Liver (tissue), 9 donors: Measurements from ENCODE around the gene ADA. TPM values are rescaled to one million over a fixed set of nuclear protein-coding genes. Genes with fewer than 3 reads are reported as not detected.

Source experiments
- DNase-seq: peaks from one replicate; pipeline ENCODE4 v3.0.0-alpha.2; 2017; ENCODE audit warnings: low spot score
- H3K27ac ChIP-seq, 2 donors: one replicate each; pipeline ENCODE4 v1.7.0; 2013; ENCODE audit warnings: inconsistent platforms in 2 of 2, low read length in 2 of 2, control low read depth in 1 of 2, low read depth in 1 of 2, mild to moderate bottlenecking in 1 of 2
- H3K27me3 ChIP-seq, 4 donors: one replicate each; pipeline versions ENCODE4 v1.6.1 to v1.7.0; 2013; ENCODE audit warnings: low read length in 3 of 4, inconsistent platforms in 1 of 4, mild to moderate bottlenecking in 1 of 4, moderate library complexity in 1 of 4; ENCODE audit not compliant: control insufficient read depth in 4 of 4, insufficient read depth in 4 of 4
- H3K36me3 ChIP-seq, 4 donors: one replicate each; pipeline versions ENCODE4 v1.6.1 to v1.7.0; 2013; ENCODE audit warnings: low read length in 3 of 4, mild to moderate bottlenecking in 3 of 4, low read depth in 1 of 4, moderate library complexity in 1 of 4; ENCODE audit not compliant: control insufficient read depth in 4 of 4, insufficient read depth in 3 of 4
- H3K4me1 ChIP-seq, 4 donors: one replicate each; pipeline versions ENCODE4 v1.6.1 to v1.7.0; 2013; ENCODE audit warnings: low read length in 3 of 4, mild to moderate bottlenecking in 3 of 4, moderate library complexity in 1 of 4; ENCODE audit not compliant: control insufficient read depth in 4 of 4, insufficient read depth in 4 of 4
- H3K4me3 ChIP-seq, 3 donors: one replicate each; pipeline versions ENCODE4 v1.6.1 to v1.7.0; 2013; ENCODE audit warnings: low read length in 3 of 3, control low read depth in 1 of 3, low read depth in 1 of 3, mild to moderate bottlenecking in 1 of 3
- H3K9ac ChIP-seq, 2 donors: one replicate each; pipeline ENCODE4 v1.7.0; 2013; ENCODE audit warnings: low read length in 2 of 2, mild to moderate bottlenecking in 2 of 2, moderate library complexity in 2 of 2, control low read depth in 1 of 2, low read depth in 1 of 2
- H3K9me3 ChIP-seq, 4 donors: one replicate each; pipeline versions ENCODE4 v1.6.1 to v1.7.0; 2013; ENCODE audit warnings: low read length in 3 of 4; ENCODE audit not compliant: control insufficient read depth in 4 of 4
- EGR1 ChIP-seq, 2 donors: IDR thresholded peaks; 2 replicates each; pipeline ENCODE4 v1.6.1; 2016 to 2018; ENCODE audit warnings: antibody characterized with exemption in 2 of 2, low read depth in 2 of 2
- FOXA1 ChIP-seq: IDR thresholded peaks from 2 replicates; pipeline ENCODE4 v1.6.1; 2016; ENCODE audit warnings: antibody characterized with exemption
- FOXA2 ChIP-seq: IDR thresholded peaks from 2 replicates; pipeline ENCODE4 v1.6.1; 2016; ENCODE audit warnings: antibody characterized with exemption
- GABPA ChIP-seq, 2 donors: IDR thresholded peaks in 1 of 2; conservative IDR thresholded peaks in 1 of 2; 2 replicates each; pipeline ENCODE4 v1.6.1; 2016; ENCODE audit warnings: antibody characterized with exemption in 2 of 2, mild to moderate bottlenecking in 1 of 2, moderate library complexity in 1 of 2
- HNF4A ChIP-seq, 2 donors: conservative IDR thresholded peaks; 2 replicates each; pipeline ENCODE4 v1.6.1; 2016; ENCODE audit warnings: antibody characterized with exemption in 2 of 2, mild to moderate bottlenecking in 2 of 2
- HNF4G ChIP-seq: IDR thresholded peaks from 2 replicates; pipeline ENCODE4 v1.6.1; 2016; ENCODE audit warnings: antibody characterized with exemption
- JUND ChIP-seq, 2 donors: IDR thresholded peaks; 2 replicates each; pipeline ENCODE4 v1.6.1; 2016; ENCODE audit warnings: antibody characterized with exemption in 2 of 2
- MAX ChIP-seq: IDR thresholded peaks from 2 replicates; pipeline ENCODE4 v1.6.1; 2016; ENCODE audit warnings: antibody characterized with exemption
- NR2F2 ChIP-seq: IDR thresholded peaks from 2 replicates; pipeline ENCODE4 v1.6.1; 2016; ENCODE audit warnings: antibody characterized with exemption
- RAD21 ChIP-seq, 2 donors: IDR thresholded peaks; 2 replicates each; pipeline ENCODE4 v1.6.1; 2016; ENCODE audit warnings: antibody characterized with exemption in 2 of 2, mild to moderate bottlenecking in 2 of 2
- REST ChIP-seq: IDR thresholded peaks from 2 replicates; pipeline ENCODE4 v1.6.1; 2016; ENCODE audit warnings: antibody characterized with exemption, mild to moderate bottlenecking
- RXRA ChIP-seq, 2 donors: IDR thresholded peaks; 2 replicates each; pipeline ENCODE4 v1.6.1; 2017 to 2018; ENCODE audit warnings: antibody characterized with exemption in 2 of 2, mild to moderate bottlenecking in 1 of 2
- SP1 ChIP-seq: IDR thresholded peaks from 2 replicates; pipeline ENCODE4 v1.6.1; 2018; ENCODE audit warnings: antibody characterized with exemption, mild to moderate bottlenecking
- TAF1 ChIP-seq: conservative IDR thresholded peaks from 2 replicates; pipeline ENCODE4 v1.6.1; 2016; ENCODE audit warnings: antibody characterized with exemption, mild to moderate bottlenecking
- YY1 ChIP-seq: IDR thresholded peaks from 2 replicates; pipeline ENCODE4 v1.6.1; 2016; ENCODE audit warnings: antibody characterized with exemption, mild to moderate bottlenecking
- WGBS: extraction: QIAGEN DNeasy Blood & Tissue Kit; methylation state at CpG from one replicate; pipeline ENCODE4 v1.1.7; 2013; 5-methylcytosine and 5-hydroxymethylcytosine counted together
- polyA plus RNA-seq, 2 donors: library from polyadenylated mRNA; stranded (reverse) in 1 of 2; unstranded in 1 of 2; fragments of 200-250 nt in 1 of 2; fragments of >200 nt in 1 of 2; fragmentation: Nextera tagmentation in 1 of 2; extraction: Ambion mirVana in 1 of 2; gene quantifications; one replicate each; pipeline versions ENCODE4 v1.2.1 to v1.2.3, GENCODE V29; 2013 to 2015
- total RNA-seq, 2 donors: library from RNA; depleted of rRNA; stranded (reverse); fragments of >200 nt; gene quantifications; one replicate each; pipeline ENCODE4 v1.2.3, GENCODE V29; 2014
- TF ChIP-seq, protein P1 (sequence below): IDR thresholded peaks from 2 replicates; pipeline ENCODE4 v1.6.1; 2016; ENCODE audit warnings: antibody characterized with exemption
- TF ChIP-seq, protein P2 (sequence below): IDR thresholded peaks from 2 replicates; pipeline ENCODE4 v1.6.1; 2016; ENCODE audit warnings: antibody characterized with exemption
- TF ChIP-seq, protein P3 (sequence below): fragments of 150-350 bp; IDR thresholded peaks from 2 replicates; pipeline ENCODE4 v1.5.1; 2017; ENCODE audit warnings: improper control_type of control experiment, low read depth, low read length; ENCODE audit not compliant: missing input control
- donor health status: healthy.
- donor health status: healthy.
- donor health status: healthy.
- donor health status: healthy.
- donor health status: healthy.

Gene ADA
- total and polyA plus RNA-seq, 4 donors = 2.9 to 7.7 (median 3.0) TPM

DNA sequence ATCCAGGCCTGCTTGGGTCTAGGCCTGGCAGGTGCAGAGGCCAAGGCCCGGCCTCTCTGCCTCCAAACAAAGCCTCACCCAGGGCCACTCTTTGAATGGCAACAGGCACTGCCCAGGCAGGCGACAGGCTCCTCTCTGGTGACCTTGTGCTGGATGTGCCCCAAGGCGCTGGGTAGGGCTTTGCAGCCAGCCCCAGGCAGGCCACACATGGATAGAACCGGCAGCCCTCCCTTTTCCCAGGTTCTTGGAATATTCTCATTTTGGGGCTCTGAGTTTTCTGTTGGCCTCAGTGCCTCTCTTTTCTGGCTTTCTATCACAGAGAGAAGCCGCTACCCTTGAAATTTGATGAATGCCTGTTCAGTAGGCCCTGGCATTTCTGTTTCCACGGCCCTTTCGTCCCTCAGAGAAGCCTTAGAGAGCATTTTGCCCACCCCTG lies 50.2 kb downstream of the ADA start:
- H3K4me1 ChIP-seq = peaks cover 7 to 21% (median 12%) of the 10 kb centered on the region in 4 donors
- TF ChIP-seq YY1 (no peak), NR2F2 (no peak), REST (no peak), MAX (no peak), FOXA2 (no peak), RAD21 (IDR thresholded peaks at IDR 0.05) (no peak), GABPA (IDR thresholded peaks at IDR 0.05 in 1 of 2, conservative IDR thresholded peaks at IDR 0.05 in 1 of 2) (no peak), HNF4G (no peak), TAF1 (no peak), FOXA1 (no peak), HNF4A (conservative IDR thresholded peaks at IDR 0.05) (no peak), EGR1 (IDR thresholded peaks at IDR 0.05; ENCODE audit: low read depth in 2 of 2) (no peak), RXRA (IDR thresholded peaks at IDR 0.05) (no peak), JUND (IDR thresholded peaks at IDR 0.05) (no peak)
- TF ChIP-seq, protein P1, sequence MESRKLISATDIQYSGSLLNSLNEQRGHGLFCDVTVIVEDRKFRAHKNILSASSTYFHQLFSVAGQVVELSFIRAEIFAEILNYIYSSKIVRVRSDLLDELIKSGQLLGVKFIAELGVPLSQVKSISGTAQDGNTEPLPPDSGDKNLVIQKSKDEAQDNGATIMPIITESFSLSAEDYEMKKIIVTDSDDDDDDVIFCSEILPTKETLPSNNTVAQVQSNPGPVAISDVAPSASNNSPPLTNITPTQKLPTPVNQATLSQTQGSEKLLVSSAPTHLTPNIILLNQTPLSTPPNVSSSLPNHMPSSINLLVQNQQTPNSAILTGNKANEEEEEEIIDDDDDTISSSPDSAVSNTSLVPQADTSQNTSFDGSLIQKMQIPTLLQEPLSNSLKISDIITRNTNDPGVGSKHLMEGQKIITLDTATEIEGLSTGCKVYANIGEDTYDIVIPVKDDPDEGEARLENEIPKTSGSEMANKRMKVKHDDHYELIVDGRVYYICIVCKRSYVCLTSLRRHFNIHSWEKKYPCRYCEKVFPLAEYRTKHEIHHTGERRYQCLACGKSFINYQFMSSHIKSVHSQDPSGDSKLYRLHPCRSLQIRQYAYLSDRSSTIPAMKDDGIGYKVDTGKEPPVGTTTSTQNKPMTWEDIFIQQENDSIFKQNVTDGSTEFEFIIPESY = no peak
- TF ChIP-seq, protein P2, sequence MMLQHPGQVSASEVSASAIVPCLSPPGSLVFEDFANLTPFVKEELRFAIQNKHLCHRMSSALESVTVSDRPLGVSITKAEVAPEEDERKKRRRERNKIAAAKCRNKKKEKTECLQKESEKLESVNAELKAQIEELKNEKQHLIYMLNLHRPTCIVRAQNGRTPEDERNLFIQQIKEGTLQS = no peak
- no peak overlapping the region for H3K4me3 ChIP-seq
- DNase-seq = no peak
- H3K9me3 ChIP-seq = no peaks in the 10 kb centered on the region
- no peaks in the 10 kb centered on the region for H3K27me3 ChIP-seq
- peaks cover 0 to 1% (median 0%) of the 10 kb centered on the region in 4 donors for H3K36me3 ChIP-seq
- no peak overlapping the region for H3K9ac ChIP-seq
- H3K27ac ChIP-seq = peak overlapping the region; percentile 26 to 51
- WGBS = 81% methylated on average over 7 of the region's 7 CpGs

DNA sequence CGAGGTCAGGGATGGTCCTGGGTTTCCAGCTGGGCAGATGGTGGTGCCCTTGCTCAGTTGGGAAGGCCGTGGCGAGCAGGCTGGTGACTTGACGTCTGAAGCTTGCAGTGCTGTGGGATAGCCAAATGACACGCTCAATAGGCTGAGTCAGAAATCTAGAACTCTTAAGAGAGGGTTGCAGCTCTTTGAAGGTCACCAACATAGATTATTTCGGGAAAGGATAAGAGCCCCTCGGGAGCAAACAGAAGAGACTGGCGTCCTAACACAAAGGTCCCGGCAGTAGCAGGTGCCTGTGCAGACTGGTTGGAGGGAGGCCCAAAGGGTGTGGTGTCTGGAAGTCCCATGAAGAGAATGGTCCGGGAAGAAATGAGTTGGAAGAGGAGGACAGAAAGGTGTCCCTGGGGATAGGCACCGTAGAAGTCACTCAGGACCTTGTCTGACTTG lies 50.7 kb downstream of the ADA start:
- no peak overlapping the region for H3K4me3 ChIP-seq

More for the DNA sequence above, 50.7 kb downstream of the ADA start:
- 87% methylated on average over 11 of the region's 11 CpGs for WGBS
- Histone ChIP-seq H3K27ac (peak overlapping the region; percentile 26 to 51), H3K9me3 (no peaks in the 10 kb centered on the region), H3K9ac (no peak overlapping the region), H3K4me1 (peaks cover 7 to 21% (median 12%) of the 10 kb centered on the region in 4 donors), H3K27me3 (no peaks in the 10 kb centered on the region), H3K36me3 (peaks cover 0 to 1% (median 0%) of the 10 kb centered on the region in 4 donors)
- no peak for DNase-seq
- TF ChIP-seq FOXA1 (no peak), REST (no peak), HNF4A (conservative IDR thresholded peaks at IDR 0.05) (no peak), YY1 (no peak), RXRA (IDR thresholded peaks at IDR 0.05) (no peak), SP1 (no peak), FOXA2 (no peak), NR2F2 (no peak), JUND (IDR thresholded peaks at IDR 0.05) (no peak)
- TF ChIP-seq, protein P1 = no peak
- TF ChIP-seq, protein P3, sequence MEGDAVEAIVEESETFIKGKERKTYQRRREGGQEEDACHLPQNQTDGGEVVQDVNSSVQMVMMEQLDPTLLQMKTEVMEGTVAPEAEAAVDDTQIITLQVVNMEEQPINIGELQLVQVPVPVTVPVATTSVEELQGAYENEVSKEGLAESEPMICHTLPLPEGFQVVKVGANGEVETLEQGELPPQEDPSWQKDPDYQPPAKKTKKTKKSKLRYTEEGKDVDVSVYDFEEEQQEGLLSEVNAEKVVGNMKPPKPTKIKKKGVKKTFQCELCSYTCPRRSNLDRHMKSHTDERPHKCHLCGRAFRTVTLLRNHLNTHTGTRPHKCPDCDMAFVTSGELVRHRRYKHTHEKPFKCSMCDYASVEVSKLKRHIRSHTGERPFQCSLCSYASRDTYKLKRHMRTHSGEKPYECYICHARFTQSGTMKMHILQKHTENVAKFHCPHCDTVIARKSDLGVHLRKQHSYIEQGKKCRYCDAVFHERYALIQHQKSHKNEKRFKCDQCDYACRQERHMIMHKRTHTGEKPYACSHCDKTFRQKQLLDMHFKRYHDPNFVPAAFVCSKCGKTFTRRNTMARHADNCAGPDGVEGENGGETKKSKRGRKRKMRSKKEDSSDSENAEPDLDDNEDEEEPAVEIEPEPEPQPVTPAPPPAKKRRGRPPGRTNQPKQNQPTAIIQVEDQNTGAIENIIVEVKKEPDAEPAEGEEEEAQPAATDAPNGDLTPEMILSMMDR = no peak
